Neuronal stem cell (in vitro differentiated cells): ENCODE measurements around the gene CUEDC2.
A peak's percentile ranks its signal among the peaks of the same experiment; 100 is the strongest.

ENCODE experiments used
- DNase-seq: peaks from one replicate; pipeline ENCODE4 v3.0.0-alpha.2; 2013; ENCODE audit warnings: low spot score
- H2AFZ ChIP-seq: one replicate; pipeline ENCODE4 v1.6.1; 2013; ENCODE audit warnings: mild to moderate bottlenecking, low read length, inconsistent platforms
- H2AK5ac ChIP-seq: 2 replicates; pipeline ENCODE4 v1.6.1; 2013; ENCODE audit warnings: low read depth, mild to moderate bottlenecking, inconsistent platforms, low read length, moderate library complexity, mixed read lengths
- H2BK120ac ChIP-seq: 2 replicates; pipeline ENCODE4 v1.6.1; 2013; ENCODE audit warnings: low read depth, mild to moderate bottlenecking, inconsistent platforms, low read length, moderate library complexity, mixed read lengths
- H2BK12ac ChIP-seq: one replicate; pipeline ENCODE4 v1.6.1; 2013; ENCODE audit warnings: low read length, inconsistent platforms
- H2BK15ac ChIP-seq: 2 replicates; pipeline ENCODE4 v1.6.1; 2013; ENCODE audit warnings: mild to moderate bottlenecking, low read length, inconsistent platforms, mixed read lengths
- H2BK5ac ChIP-seq: one replicate; pipeline ENCODE4 v1.6.1; 2013; ENCODE audit warnings: inconsistent platforms, mild to moderate bottlenecking, low read length, moderate library complexity
- H3K14ac ChIP-seq: one replicate; pipeline ENCODE4 v1.6.1; 2013; ENCODE audit warnings: low read length, inconsistent platforms
- H3K18ac ChIP-seq: 2 replicates; pipeline ENCODE4 v1.6.1; 2013; ENCODE audit warnings: low read length, inconsistent platforms
- H3K23ac ChIP-seq: 2 replicates; pipeline ENCODE4 v1.6.1; 2013; ENCODE audit warnings: low read depth, mild to moderate bottlenecking, mixed read lengths, low read length, inconsistent platforms; ENCODE audit not compliant: poor library complexity
- H3K27ac ChIP-seq: replicated peaks from 3 replicates; pipeline ENCODE4 v1.5.1; 2013; ENCODE audit warnings: low read length, inconsistent platforms
- H3K27me3 ChIP-seq, 3 experiments: 2 replicates each; pipeline ENCODE4 v1.6.1; 2013; ENCODE audit warnings: low read length in 3 of 3, mild to moderate bottlenecking in 2 of 3, inconsistent platforms in 1 of 3, low read depth in 1 of 3, mixed read lengths in 1 of 3, moderate library complexity in 1 of 3; ENCODE audit not compliant: control insufficient read depth in 3 of 3, insufficient read depth in 3 of 3
- H3K36me3 ChIP-seq, 2 donors: replicated peaks in 1 of 2; 2 replicates each; pipeline ENCODE4 v1.6.1; 2013; ENCODE audit warnings: low read length in 2 of 2; ENCODE audit not compliant: control insufficient read depth in 2 of 2, insufficient read depth in 2 of 2
- H3K4ac ChIP-seq: 2 replicates; pipeline ENCODE4 v1.6.1; 2013; ENCODE audit warnings: inconsistent platforms, mild to moderate bottlenecking, low read length, moderate library complexity
- H3K4me1 ChIP-seq, 2 donors: 1 replicate in 1 of 2; 2 replicates in 1 of 2; pipeline ENCODE4 v1.6.1; 2013; ENCODE audit warnings: low read length in 2 of 2, low read depth in 1 of 2; ENCODE audit not compliant: control insufficient read depth in 2 of 2, insufficient read depth in 1 of 2
- H3K4me2 ChIP-seq: one replicate; pipeline ENCODE4 v1.6.1; 2013; ENCODE audit warnings: mild to moderate bottlenecking, low read length, inconsistent platforms; ENCODE audit not compliant: insufficient read depth, poor library complexity, severe bottlenecking
- H3K4me3 ChIP-seq, 2 donors: 2 replicates each; pipeline ENCODE4 v1.5.1; 2013; ENCODE audit warnings: low read length in 2 of 2, mild to moderate bottlenecking in 2 of 2, inconsistent platforms in 1 of 2, moderate library complexity in 1 of 2
- H3K79me1 ChIP-seq: one replicate; pipeline ENCODE4 v1.6.1; 2013; ENCODE audit warnings: low read depth, mild to moderate bottlenecking, inconsistent platforms, low read length, moderate library complexity
- H3K9ac ChIP-seq: one replicate; pipeline ENCODE4 v1.6.1; 2013; ENCODE audit warnings: mild to moderate bottlenecking, low read depth, low read length, inconsistent platforms; ENCODE audit not compliant: poor library complexity
- H3K9me3 ChIP-seq, 2 donors: replicated peaks in 1 of 2; 2 replicates each; pipeline versions ENCODE3 to v1.6.1; 2013; ENCODE audit warnings: low read length in 2 of 2, mild to moderate bottlenecking in 2 of 2, inconsistent platforms in 1 of 2, low read depth in 1 of 2, mixed read lengths in 1 of 2, moderate library complexity in 1 of 2; ENCODE audit not compliant: control insufficient read depth in 2 of 2, insufficient read depth in 1 of 2
- H4K8ac ChIP-seq: one replicate; pipeline ENCODE4 v1.6.1; 2013; ENCODE audit warnings: low read depth, mild to moderate bottlenecking, inconsistent platforms, low read length, moderate library complexity
- H4K91ac ChIP-seq: one replicate; pipeline ENCODE4 v1.6.1; 2013; ENCODE audit warnings: low read length, low read depth, mild to moderate bottlenecking, inconsistent platforms; ENCODE audit not compliant: poor library complexity
- WGBS, 2 donors: extraction: QIAGEN DNeasy Blood & Tissue Kit; methylation state at CpG; one replicate each; pipeline ENCODE4 v1.1.7; 2013; ENCODE audit warnings: missing lambda C conversion rate in 2 of 2, mixed read lengths in 1 of 2; ENCODE audit not compliant: insufficient read length in 2 of 2, insufficient replicate concordance in 1 of 2; ENCODE audit errors: extremely low coverage in 2 of 2; 5-methylcytosine and 5-hydroxymethylcytosine counted together

CUEDC2 gene

GRCh38 chr10:102414749-102415148 is 17.6 kb downstream of the CUEDC2 start:
- Histone ChIP-seq H3K9me3 (peaks cover 0 to 4% of the 10 kb centered on the region in 2 donors), H3K9ac (peak overlapping the region; percentile 24), H2BK120ac (no peak overlapping the region), H2BK15ac (peak overlapping the region; percentile 81), H4K8ac (no peak overlapping the region), H3K79me1 (no peaks in the 10 kb centered on the region), H3K18ac (peak overlapping the region; percentile 77), H3K14ac (peak overlapping the region; percentile 8), H2BK12ac (peak overlapping the region; percentile 100), H3K23ac (peak overlapping the region; percentile 77), H3K4ac (peak overlapping the region; percentile 72), H3K27ac (no peak overlapping the region), H2AK5ac (peak overlapping the region; percentile 82), H2AFZ (no peak overlapping the region), H3K4me2 (no peak overlapping the region), H4K91ac (no peak overlapping the region), H3K4me1 (peaks cover 47 to 64% of the 10 kb centered on the region in 2 donors), H3K27me3 (peaks cover 0 to 22% (median 6%) of the 10 kb centered on the region in 3 experiments), H3K4me3 (no peak overlapping the region), H2BK5ac (peak overlapping the region; percentile 19), H3K36me3 (peaks cover 0 to 17% of the 10 kb centered on the region in 2 donors)
- no CpG with 5 or more reads among the region's 20 CpGs for WGBS, 2 donors
- no peak for DNase-seq

- Histone ChIP-seq H3K27me3 (peaks cover 0 to 28% (median 11%) of the 10 kb centered on the region in 3 experiments), H3K14ac (no peak overlapping the region), H3K9ac (no peak overlapping the region), H3K4ac (no peak overlapping the region), H3K36me3 (peaks cover 0 to 17% of the 10 kb centered on the region in 2 donors), H2BK15ac (no peak overlapping the region), H2BK12ac (peak overlapping the region; percentile 100), H3K79me1 (no peaks in the 10 kb centered on the region), H3K4me2 (no peak overlapping the region), H2BK120ac (no peak overlapping the region), H2AFZ (no peak overlapping the region), H3K27ac (peak overlapping the region; percentile 50), H4K91ac (no peak overlapping the region), H3K4me1 (peaks cover 49 to 69% of the 10 kb centered on the region in 2 donors), H3K9me3 (peaks cover 0 to 4% of the 10 kb centered on the region in 2 donors), H3K4me3 (no peak overlapping the region), H2BK5ac (peak overlapping the region; percentile 19), H3K18ac (peak overlapping the region; percentile 36), H3K23ac (no peak overlapping the region), H2AK5ac (no peak overlapping the region), H4K8ac (no peak overlapping the region)
- WGBS, 2 donors: no CpG with 5 or more reads among the region's 16 CpGs
- DNase-seq: no peak
These were observed 18.4 kb downstream of the CUEDC2 start for GRCh38 chr10:102413806-102414561.

DNA sequence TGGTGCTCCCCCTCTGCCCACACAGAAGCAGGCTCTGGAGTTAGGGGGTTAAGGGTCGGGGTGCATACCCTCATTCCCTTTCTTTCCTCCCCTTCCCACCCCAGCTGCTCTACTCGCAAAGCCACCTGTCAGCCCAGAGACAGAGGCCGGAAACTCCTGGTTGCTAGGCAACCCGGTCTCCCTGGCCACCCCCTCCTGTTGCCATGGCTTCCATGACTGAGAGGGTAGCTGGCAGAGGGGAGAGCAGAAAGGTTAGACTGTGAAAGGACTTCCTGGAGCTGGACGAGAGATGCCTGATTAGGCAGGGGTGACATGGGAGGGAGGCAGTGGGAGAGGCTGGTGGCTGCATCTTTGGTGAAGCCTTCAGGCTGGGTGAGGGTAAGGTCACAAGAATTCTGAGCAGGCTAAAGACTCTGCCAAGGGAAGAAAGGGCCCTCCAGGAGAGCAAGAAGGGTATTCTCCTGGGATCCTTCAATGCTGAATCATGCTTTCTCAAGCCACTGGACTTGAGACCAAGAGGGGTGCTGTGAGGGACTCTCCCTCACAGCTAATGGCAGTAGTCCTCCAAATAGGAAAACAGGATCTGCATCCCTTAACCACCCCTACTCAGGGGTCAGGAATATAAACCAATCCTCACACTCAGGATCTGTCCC is 19.2 kb downstream of the CUEDC2 start:
- peaks cover 46 to 69% of the 10 kb centered on the region in 2 donors for H3K4me1 ChIP-seq

GRCh38 chr10:102412293-102412692 is 20.1 kb downstream of the CUEDC2 start:
- H3K4ac ChIP-seq: no peak overlapping the region
- no CpG with 5 or more reads among the region's 10 CpGs for WGBS, 2 donors
- peaks cover 45 to 66% of the 10 kb centered on the region in 2 donors for H3K4me1 ChIP-seq
- no peak overlapping the region for H3K4me2 ChIP-seq
- no peak overlapping the region for H3K9ac ChIP-seq
- H3K27ac ChIP-seq: no peak overlapping the region
- peaks cover 0 to 42% (median 22%) of the 10 kb centered on the region in 3 experiments for H3K27me3 ChIP-seq
- H3K36me3 ChIP-seq: peaks cover 0 to 17% of the 10 kb centered on the region in 2 donors
- H2AK5ac ChIP-seq: peak overlapping the region; percentile 76
- peak overlapping the region; percentile 20 for H3K23ac ChIP-seq
- H2BK12ac ChIP-seq: peak overlapping the region; percentile 0
- H2BK15ac ChIP-seq: peak overlapping the region; percentile 96
- peak overlapping the region; percentile 1 for H2BK5ac ChIP-seq
- no peak overlapping the region for H3K14ac ChIP-seq
- H4K8ac ChIP-seq: no peak overlapping the region
- peak overlapping the region in 1 of 2 donors; percentile 7 for H3K4me3 ChIP-seq
- H2AFZ ChIP-seq: no peak overlapping the region
- H4K91ac ChIP-seq: no peak overlapping the region
- peak overlapping the region; percentile 57 for H3K18ac ChIP-seq
- peaks cover 0 to 9% of the 10 kb centered on the region in 2 donors for H3K9me3 ChIP-seq
- no peaks in the 10 kb centered on the region for H3K79me1 ChIP-seq
- peak overlapping the region; percentile 97 for H2BK120ac ChIP-seq
- no peak for DNase-seq

More for the DNA sequence above, 19.2 kb downstream of the CUEDC2 start:
- no peak overlapping the region for H2BK12ac ChIP-seq
- no peak overlapping the region for H2BK5ac ChIP-seq
- no peak overlapping the region for H2BK15ac ChIP-seq
- H3K27me3 ChIP-seq: peaks cover 0 to 36% (median 14%) of the 10 kb centered on the region in 3 experiments
- no peak overlapping the region for H3K18ac ChIP-seq
- no peak for DNase-seq
- H3K9me3 ChIP-seq: peaks cover 0 to 6% of the 10 kb centered on the region in 2 donors
- no peak overlapping the region for H3K23ac ChIP-seq
- no peak overlapping the region for H3K4ac ChIP-seq
- no peak overlapping the region for H3K9ac ChIP-seq
- H4K8ac ChIP-seq: no peak overlapping the region
- peak overlapping the region; percentile 2 for H3K4me2 ChIP-seq
- H3K79me1 ChIP-seq: no peaks in the 10 kb centered on the region
- no CpG with 5 or more reads among the region's 5 CpGs for WGBS, 2 donors
- no peak overlapping the region for H2BK120ac ChIP-seq
- H3K14ac ChIP-seq: no peak overlapping the region
- peak overlapping the region; percentile 76 for H2AK5ac ChIP-seq
- no peak overlapping the region for H2AFZ ChIP-seq
- H3K36me3 ChIP-seq: peaks cover 0 to 17% of the 10 kb centered on the region in 2 donors
- H4K91ac ChIP-seq: no peak overlapping the region
- H3K27ac ChIP-seq: no peak overlapping the region
- H3K4me3 ChIP-seq: no peak overlapping the region
